Measurements from ENCODE around the gene POLR2A.
A peak's percentile ranks its signal among the peaks of the same experiment; 100 is the strongest.

Gene POLR2A

GRCh38 chr17:7466318-7466638 is 17.9 kb upstream of the POLR2A start:
- Histone ChIP-seq H3K9me3 (ENCODE audit: control insufficient read depth, insufficient read depth, low read depth, low read length) (no peaks in the 10 kb centered on the region), H3K4me3 (ENCODE audit: low read depth, low read length) (no peak overlapping the region), H3K36me3 (ENCODE audit: control insufficient read depth in 2 of 2, insufficient read depth in 1 of 2, low read length in 2 of 2) (peaks cover 0 to 48% of the 10 kb centered on the region in 2 experiments; a peak in 2 of 3 replicates), H3K27ac (ENCODE audit: extremely low read depth, low read depth, low read length) (no peak overlapping the region), H3K4me1 (ENCODE audit: control insufficient read depth, insufficient read depth, low read length) (peaks cover 4% of the 10 kb centered on the region; the same call in 1 of the 2 replicates)
- POLR2A ChIA-PET = interaction anchor here (0.6 to 2.0 kb wide), 4 partner anchors 10 to 19 kb away, joined by 3 to 6 read pairs (median 4); partner anchors contain the start of genes POLR2A and ZBTB4
- TF ChIP-seq ZNF133 (tag by site-specific recombination; IDR thresholded peaks at IDR 0.05) = no peak
- TF ChIP-seq ZSCAN23 (tag by site-specific recombination; IDR thresholded peaks at IDR 0.05) = no peak
- TF ChIP-seq SALL2 (tag by site-specific recombination; IDR thresholded peaks at IDR 0.05; ENCODE audit: borderline replicate concordance) = no peak
- peak; percentile 98 for TF ChIP-seq ZNF513 (tag by site-specific recombination; IDR thresholded peaks at IDR 0.05)
- CTCF ChIA-PET = interaction anchor here (0.6 to 1.2 kb wide), 3 partner anchors 9 to 111 kb away, joined by 3 to 4 read pairs (median 3); no protein-coding TSS in a partner anchor

DNA sequence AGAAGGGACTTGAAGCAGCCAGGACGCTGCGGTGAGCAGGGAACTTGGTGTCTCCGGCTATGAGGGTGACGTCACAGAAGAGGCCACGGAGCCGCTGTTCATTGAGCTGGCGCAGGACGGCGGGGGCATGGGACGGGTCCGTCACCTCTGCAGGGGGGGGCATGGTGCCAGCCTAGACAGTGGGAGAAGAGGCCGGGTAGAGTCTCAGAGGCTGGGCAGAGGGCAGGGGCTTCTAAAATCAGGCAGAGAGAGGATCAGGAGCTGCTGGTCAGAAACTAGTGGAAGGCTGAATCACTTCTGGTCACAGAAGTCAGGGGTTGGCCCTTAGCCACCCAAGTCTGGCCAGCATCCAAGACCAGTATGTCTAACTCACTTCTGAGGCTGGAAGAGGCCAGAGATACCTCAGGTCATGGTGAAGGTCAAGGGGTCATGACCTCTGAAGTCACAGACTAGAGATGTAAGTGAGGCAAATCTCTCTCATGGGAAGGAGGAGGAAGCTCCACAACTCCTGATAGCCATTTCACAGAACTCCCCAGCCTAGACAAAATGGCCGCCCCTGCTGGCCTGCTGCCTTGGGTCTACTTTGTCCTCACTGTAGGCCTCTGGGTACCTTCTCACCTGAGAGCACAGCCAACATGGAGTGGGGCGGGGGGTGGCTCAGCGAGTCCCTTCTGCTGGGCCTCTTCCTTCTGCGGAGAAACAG is 17.4 kb upstream of the POLR2A start:
- H3K4me1 ChIP-seq (ENCODE audit: control insufficient read depth, insufficient read depth, low read length) = peaks cover 5% of the 10 kb centered on the region
- H3K27ac ChIP-seq (ENCODE audit: extremely low read depth, low read depth, low read length) = 0 out of 2 replicates have a peak overlapping the region, but pooled peaks have one; percentile 19
- ChIA-PET CTCF (interaction anchor here (0.6 to 1.4 kb wide), 4 partner anchors 10 to 111 kb away, joined by 3 to 4 read pairs (median 3); no protein-coding TSS in a partner anchor), POLR2A (interaction anchor here (0.6 to 1.3 kb wide), 3 partner anchors 11 to 18 kb away, joined by 3 to 4 read pairs (median 4); partner anchors contain the start of gene ZBTB4)
- H3K4me3 ChIP-seq (ENCODE audit: low read depth, low read length) = no peak overlapping the region
- TF ChIP-seq, protein P1, sequence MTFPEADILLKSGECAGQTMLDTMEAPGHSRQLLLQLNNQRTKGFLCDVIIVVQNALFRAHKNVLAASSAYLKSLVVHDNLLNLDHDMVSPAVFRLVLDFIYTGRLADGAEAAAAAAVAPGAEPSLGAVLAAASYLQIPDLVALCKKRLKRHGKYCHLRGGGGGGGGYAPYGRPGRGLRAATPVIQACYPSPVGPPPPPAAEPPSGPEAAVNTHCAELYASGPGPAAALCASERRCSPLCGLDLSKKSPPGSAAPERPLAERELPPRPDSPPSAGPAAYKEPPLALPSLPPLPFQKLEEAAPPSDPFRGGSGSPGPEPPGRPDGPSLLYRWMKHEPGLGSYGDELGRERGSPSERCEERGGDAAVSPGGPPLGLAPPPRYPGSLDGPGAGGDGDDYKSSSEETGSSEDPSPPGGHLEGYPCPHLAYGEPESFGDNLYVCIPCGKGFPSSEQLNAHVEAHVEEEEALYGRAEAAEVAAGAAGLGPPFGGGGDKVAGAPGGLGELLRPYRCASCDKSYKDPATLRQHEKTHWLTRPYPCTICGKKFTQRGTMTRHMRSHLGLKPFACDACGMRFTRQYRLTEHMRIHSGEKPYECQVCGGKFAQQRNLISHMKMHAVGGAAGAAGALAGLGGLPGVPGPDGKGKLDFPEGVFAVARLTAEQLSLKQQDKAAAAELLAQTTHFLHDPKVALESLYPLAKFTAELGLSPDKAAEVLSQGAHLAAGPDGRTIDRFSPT (tag by site-specific recombination; IDR thresholded peaks at IDR 0.05) = peak; percentile 54; the same call in 1 of the 2 replicates
- TF ChIP-seq ZSCAN23 (tag by site-specific recombination; IDR thresholded peaks at IDR 0.05) (no peak), ZNF600 (tag by site-specific recombination; IDR thresholded peaks at IDR 0.05) (peak; percentile 26; the same call in 1 of the 2 replicates), KLF9 (tag by site-specific recombination; IDR thresholded peaks at IDR 0.05; ENCODE audit: low read depth) (no peak), ZNF121 (tag by site-specific recombination; IDR thresholded peaks at IDR 0.05) (no peak), ZFP69B (tag by site-specific recombination; IDR thresholded peaks at IDR 0.05) (no peak), FEZF1 (tag by site-specific recombination; IDR thresholded peaks at IDR 0.05) (no peak), ZNF214 (tag by site-specific recombination; IDR thresholded peaks at IDR 0.05; ENCODE audit: borderline replicate concordance) (no peak), ZNF658 (tag by site-specific recombination; IDR thresholded peaks at IDR 0.05) (no peak), BCL11B (tag by site-specific recombination; IDR thresholded peaks at IDR 0.05; ENCODE audit: low read depth) (peak; percentile 93), BCL11A (tag by site-specific recombination; IDR thresholded peaks at IDR 0.05; ENCODE audit: low read depth) (peak; percentile 93), ZNF785 (tag by site-specific recombination; IDR thresholded peaks at IDR 0.05) (no peak), HOXC10 (CRISPR knock-in tag; IDR thresholded peaks at IDR 0.05) (no peak), ZNF561 (tag by site-specific recombination; IDR thresholded peaks at IDR 0.05; ENCODE audit: borderline replicate concordance) (no peak), ZNF626 (tag by site-specific recombination; IDR thresholded peaks at IDR 0.05) (no peak), ZNF157 (tag by site-specific recombination; IDR thresholded peaks at IDR 0.05) (no peak), ZBTB7A (tag by site-specific recombination; IDR thresholded peaks at IDR 0.05; ENCODE audit: low read depth) (no peak)
- TF ChIP-seq, protein P2, sequence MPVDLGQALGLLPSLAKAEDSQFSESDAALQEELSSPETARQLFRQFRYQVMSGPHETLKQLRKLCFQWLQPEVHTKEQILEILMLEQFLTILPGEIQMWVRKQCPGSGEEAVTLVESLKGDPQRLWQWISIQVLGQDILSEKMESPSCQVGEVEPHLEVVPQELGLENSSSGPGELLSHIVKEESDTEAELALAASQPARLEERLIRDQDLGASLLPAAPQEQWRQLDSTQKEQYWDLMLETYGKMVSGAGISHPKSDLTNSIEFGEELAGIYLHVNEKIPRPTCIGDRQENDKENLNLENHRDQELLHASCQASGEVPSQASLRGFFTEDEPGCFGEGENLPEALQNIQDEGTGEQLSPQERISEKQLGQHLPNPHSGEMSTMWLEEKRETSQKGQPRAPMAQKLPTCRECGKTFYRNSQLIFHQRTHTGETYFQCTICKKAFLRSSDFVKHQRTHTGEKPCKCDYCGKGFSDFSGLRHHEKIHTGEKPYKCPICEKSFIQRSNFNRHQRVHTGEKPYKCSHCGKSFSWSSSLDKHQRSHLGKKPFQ (tag by site-specific recombination; IDR thresholded peaks at IDR 0.05) = no peak
- TF ChIP-seq, protein P3, sequence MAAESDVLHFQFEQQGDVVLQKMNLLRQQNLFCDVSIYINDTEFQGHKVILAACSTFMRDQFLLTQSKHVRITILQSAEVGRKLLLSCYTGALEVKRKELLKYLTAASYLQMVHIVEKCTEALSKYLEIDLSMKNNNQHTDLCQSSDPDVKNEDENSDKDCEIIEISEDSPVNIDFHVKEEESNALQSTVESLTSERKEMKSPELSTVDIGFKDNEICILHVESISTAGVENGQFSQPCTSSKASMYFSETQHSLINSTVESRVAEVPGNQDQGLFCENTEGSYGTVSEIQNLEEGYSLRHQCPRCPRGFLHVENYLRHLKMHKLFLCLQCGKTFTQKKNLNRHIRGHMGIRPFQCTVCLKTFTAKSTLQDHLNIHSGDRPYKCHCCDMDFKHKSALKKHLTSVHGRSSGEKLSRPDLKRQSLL (tag by site-specific recombination; IDR thresholded peaks at IDR 0.05) = peak; percentile 65
- no peaks in the 10 kb centered on the region for H3K9me3 ChIP-seq (ENCODE audit: control insufficient read depth, insufficient read depth, low read depth, low read length)
- H3K36me3 ChIP-seq (ENCODE audit: control insufficient read depth in 2 of 2, insufficient read depth in 1 of 2, low read length in 2 of 2) = peaks cover 0 to 43% of the 10 kb centered on the region in 2 experiments; a peak in 2 of 3 replicates

Measured in HEK293 (cell line).